CD4-positive, CD25-positive, alpha-beta regulatory T cell (primary cell): Measurements from ENCODE around the gene FAM83F. TPM values are rescaled to one million over a fixed set of nuclear protein-coding genes. Genes with fewer than 3 reads are reported as not detected.

ENCODE experiments used
- ATAC-seq, 2 donors: fragments of 150-1000 bp; cut with Tn5 transposase; one replicate each; pipeline ENCODE4 v1.10.0; 2021; ENCODE audit warnings: low read depth in 2 of 2, moderate number of reproducible peaks in 2 of 2, moderate library complexity in 1 of 2
- DNase-seq, 3 donors: peaks; one replicate each; pipeline versions ENCODE4 v3.0.0 to v3.0.0-alpha.2; 2012 to 2022; ENCODE audit warnings: mixed read lengths in 1 of 3
- H3K27ac ChIP-seq: one replicate; pipeline ENCODE4 v1.7.0; 2013; ENCODE audit warnings: mild to moderate bottlenecking, low read length; ENCODE audit not compliant: insufficient read depth, poor library complexity, severe bottlenecking
- H3K27me3 ChIP-seq: one replicate; pipeline ENCODE4 v1.7.0; 2013; ENCODE audit warnings: low read length; ENCODE audit not compliant: control insufficient read depth, insufficient read depth
- H3K36me3 ChIP-seq: one replicate; pipeline ENCODE4 v1.7.0; 2013; ENCODE audit warnings: mild to moderate bottlenecking, low read length, moderate library complexity; ENCODE audit not compliant: control insufficient read depth, insufficient read depth
- H3K4me1 ChIP-seq: 2 replicates; pipeline ENCODE4 v1.7.0; 2013; ENCODE audit warnings: mild to moderate bottlenecking, low read length; ENCODE audit not compliant: insufficient read depth, control insufficient read depth, poor library complexity, severe bottlenecking
- H3K4me3 ChIP-seq: one replicate; pipeline ENCODE4 v1.7.0; 2013; ENCODE audit warnings: low read depth, mild to moderate bottlenecking, low read length, moderate library complexity
- H3K9me3 ChIP-seq, 2 experiments: 1 replicate in 1 of 2; 2 replicates in 1 of 2; pipeline ENCODE4 v1.7.0; 2013; ENCODE audit warnings: low read length in 2 of 2, mild to moderate bottlenecking in 1 of 2, moderate library complexity in 1 of 2; ENCODE audit not compliant: control insufficient read depth in 2 of 2
- H3K27ac Mint-ChIP-seq, 3 donors: one replicate each; pipeline ENCODE4 v1.8.0; 2020 to 2022; ENCODE audit warnings: mild to moderate bottlenecking in 3 of 3, mixed read lengths in 3 of 3, moderate library complexity in 2 of 3
- H3K27me3 Mint-ChIP-seq: one replicate; pipeline ENCODE4 v1.8.0; 2022; ENCODE audit warnings: mild to moderate bottlenecking, mixed read lengths
- H3K36me3 Mint-ChIP-seq: one replicate; pipeline ENCODE4 v1.8.0; 2020; ENCODE audit warnings: mixed read lengths
- H3K4me1 Mint-ChIP-seq, 4 donors: one replicate each; pipeline ENCODE4 v1.8.0; 2020 to 2022; ENCODE audit warnings: mixed read lengths in 4 of 4, mild to moderate bottlenecking in 1 of 4
- H3K4me3 Mint-ChIP-seq, 4 donors: one replicate each; pipeline ENCODE4 v1.8.0; 2020 to 2022; ENCODE audit warnings: mild to moderate bottlenecking in 4 of 4, mixed read lengths in 4 of 4, moderate library complexity in 3 of 4
- H3K9me3 Mint-ChIP-seq, 7 donors: one replicate each; pipeline ENCODE4 v1.8.0; 2020 to 2022; ENCODE audit warnings: mixed read lengths in 7 of 7, mild to moderate bottlenecking in 3 of 7, moderate library complexity in 2 of 7
- polyA plus RNA-seq, 4 donors: library from polyadenylated mRNA; unstranded; fragments of 300-500 nt; fragmentation: Illumina TruSeq; gene quantifications; one replicate each; pipeline ENCODE4 v1.2.3, GENCODE V29; 2021
- total RNA-seq: library from RNA; stranded (reverse); gene quantifications from one replicate; pipeline ENCODE4 v1.2.3, GENCODE V29; 2022

FAM83F gene
- total and polyA plus RNA-seq, 5 donors from 2014 or later: 0.01 to 3.2 (median 0.04) TPM; not detected in 1

- no peaks in the 10 kb centered on the region for H3K9me3 Mint-ChIP-seq
- Histone ChIP-seq H3K4me3 (no peak overlapping the region), H3K36me3 (peaks cover 2% of the 10 kb centered on the region), H3K27me3 (no peaks in the 10 kb centered on the region), H3K27ac (no peak overlapping the region), H3K4me1 (no peaks in the 10 kb centered on the region), H3K9me3 (no peaks in the 10 kb centered on the region)
- no peak overlapping the region for H3K4me3 Mint-ChIP-seq
- no peak for ATAC-seq
- DNase-seq: no peak
- H3K4me1 Mint-ChIP-seq: peaks cover 0 to 21% (median 5%) of the 10 kb centered on the region in 4 donors
- H3K27ac Mint-ChIP-seq: peak overlapping the region in 1 of 3 donors; percentile 51
- H3K36me3 Mint-ChIP-seq: peaks cover 15% of the 10 kb centered on the region
- H3K27me3 Mint-ChIP-seq: peaks cover 6% of the 10 kb centered on the region
Measured at GRCh38 chr22:39980596-39980995, 14.2 kb upstream of the FAM83F start.

- no peak for DNase-seq
- H3K9me3 Mint-ChIP-seq: no peaks in the 10 kb centered on the region
- H3K27ac ChIP-seq: no peak overlapping the region
- H3K4me3 Mint-ChIP-seq: peak overlapping the region in 1 of 4 donors; percentile 22
- H3K36me3 ChIP-seq: no peaks in the 10 kb centered on the region
- H3K27ac Mint-ChIP-seq: peak overlapping the region in 1 of 3 donors; percentile 76
- no peak for ATAC-seq
- H3K9me3 ChIP-seq: no peaks in the 10 kb centered on the region
- H3K27me3 Mint-ChIP-seq: peaks cover 9% of the 10 kb centered on the region
- H3K4me1 Mint-ChIP-seq: peaks cover 0 to 23% (median 5%) of the 10 kb centered on the region in 4 donors
- no peak overlapping the region for H3K4me3 ChIP-seq
- no peaks in the 10 kb centered on the region for H3K36me3 Mint-ChIP-seq
- H3K27me3 ChIP-seq: no peaks in the 10 kb centered on the region
- H3K4me1 ChIP-seq: no peaks in the 10 kb centered on the region
Measured at GRCh38 chr22:39983346-39983745, 11.4 kb upstream of the FAM83F start.

GRCh38 chr22:39984006-39984405 lies 10.7 kb upstream of the FAM83F start:
- peaks cover 11% of the 10 kb centered on the region for H3K27me3 Mint-ChIP-seq

GRCh38 chr22:39984746-39985145 lies 10.0 kb upstream of the FAM83F start:
- Mint-ChIP-seq H3K9me3 (peaks cover 0 to 1% (median 0%) of the 10 kb centered on the region in 7 donors), H3K27me3 (peaks cover 11% of the 10 kb centered on the region), H3K27ac (no peak overlapping the region), H3K36me3 (no peaks in the 10 kb centered on the region), H3K4me3 (no peak overlapping the region), H3K4me1 (peaks cover 0 to 16% (median 5%) of the 10 kb centered on the region in 4 donors)
- H3K27ac ChIP-seq: no peak overlapping the region
- no peak overlapping the region for H3K4me3 ChIP-seq
- H3K4me1 ChIP-seq: no peaks in the 10 kb centered on the region
- no peaks in the 10 kb centered on the region for H3K36me3 ChIP-seq
- no peaks in the 10 kb centered on the region for H3K9me3 ChIP-seq
- DNase-seq (no peak), ATAC-seq (no peak)
- no peaks in the 10 kb centered on the region for H3K27me3 ChIP-seq

More at GRCh38 chr22:39984006-39984405, 10.7 kb upstream of the FAM83F start:
- DNase-seq: no peak
- Mint-ChIP-seq H3K36me3 (no peaks in the 10 kb centered on the region), H3K9me3 (peaks cover 0 to 1% (median 0%) of the 10 kb centered on the region in 7 donors), H3K27ac (peak overlapping the region in 2 of 3 donors; percentile 32 to 76), H3K4me3 (peak overlapping the region in 1 of 4 donors; percentile 52), H3K4me1 (peaks cover 0 to 22% (median 5%) of the 10 kb centered on the region in 4 donors)
- Histone ChIP-seq H3K27me3 (no peaks in the 10 kb centered on the region), H3K36me3 (no peaks in the 10 kb centered on the region), H3K27ac (no peak overlapping the region), H3K4me3 (no peak overlapping the region), H3K4me1 (no peaks in the 10 kb centered on the region), H3K9me3 (no peaks in the 10 kb centered on the region)
- no peak for ATAC-seq

GRCh38 chr22:39985383-39986035 lies 9.2 kb upstream of the FAM83F start:
- no peaks in the 10 kb centered on the region for H3K36me3 ChIP-seq
- H3K27me3 Mint-ChIP-seq: peaks cover 12% of the 10 kb centered on the region
- H3K27ac ChIP-seq: no peak overlapping the region
- no peaks in the 10 kb centered on the region for H3K9me3 ChIP-seq
- H3K36me3 Mint-ChIP-seq: no peaks in the 10 kb centered on the region
- peak overlapping the region; percentile 29 to 82 (median 72) for H3K27ac Mint-ChIP-seq
- peak overlapping the region in 2 of 4 donors; percentile 63 to 73 for H3K4me3 Mint-ChIP-seq
- peaks cover 0 to 1% (median 0%) of the 10 kb centered on the region in 7 donors for H3K9me3 Mint-ChIP-seq
- peaks cover 0 to 9% (median 2%) of the 10 kb centered on the region in 4 donors for H3K4me1 Mint-ChIP-seq
- DNase-seq (no peak), ATAC-seq (peak in 1 of 2 donors; percentile 13)
- no peaks in the 10 kb centered on the region for H3K4me1 ChIP-seq
- H3K4me3 ChIP-seq: no peak overlapping the region
- no peaks in the 10 kb centered on the region for H3K27me3 ChIP-seq

- no peaks in the 10 kb centered on the region for H3K36me3 Mint-ChIP-seq
- peaks cover 0 to 4% (median 1%) of the 10 kb centered on the region in 4 donors for H3K4me1 Mint-ChIP-seq
- ATAC-seq (no peak), DNase-seq (no peak)
- peaks cover 18% of the 10 kb centered on the region for H3K27me3 Mint-ChIP-seq
- H3K27ac Mint-ChIP-seq: peak overlapping the region in 2 of 3 donors; percentile 62 to 96
- Histone ChIP-seq H3K4me1 (peaks cover under 1% of the 10 kb centered on the region), H3K9me3 (no peaks in the 10 kb centered on the region), H3K27me3 (peaks cover 4% of the 10 kb centered on the region), H3K36me3 (no peaks in the 10 kb centered on the region), H3K4me3 (no peak overlapping the region), H3K27ac (no peak overlapping the region)
- peaks cover 0 to 1% (median 0%) of the 10 kb centered on the region in 7 donors for H3K9me3 Mint-ChIP-seq
- H3K4me3 Mint-ChIP-seq: peak overlapping the region in 2 of 4 donors; percentile 24 to 43
Measured at GRCh38 chr22:39988386-39989114, 6.2 kb upstream of the FAM83F start.

GRCh38 chr22:39989633-39990032 lies 5.1 kb upstream of the FAM83F start:
- Mint-ChIP-seq H3K36me3 (no peaks in the 10 kb centered on the region), H3K27ac (no peak overlapping the region), H3K27me3 (peaks cover 25% of the 10 kb centered on the region), H3K4me1 (peaks cover 0 to 11% (median 6%) of the 10 kb centered on the region in 4 donors), H3K4me3 (peak overlapping the region in 1 of 4 donors; percentile 33), H3K9me3 (peaks cover 0 to 1% (median 0%) of the 10 kb centered on the region in 7 donors)
- H3K27ac ChIP-seq: no peak overlapping the region
- ATAC-seq (no peak), DNase-seq (no peak)
- no peaks in the 10 kb centered on the region for H3K36me3 ChIP-seq
- H3K4me1 ChIP-seq: peaks cover 10% of the 10 kb centered on the region
- peaks cover 4% of the 10 kb centered on the region for H3K27me3 ChIP-seq
- H3K9me3 ChIP-seq: no peaks in the 10 kb centered on the region
- H3K4me3 ChIP-seq: no peak overlapping the region
